GM04504 (cell line): ENCODE measurements around the gene RORB.

Experiments used
- DNase-seq: peaks from one replicate; pipeline ENCODE4 v3.0.0-alpha.2; 2012; ENCODE audit warnings: low read depth

Gene RORB

GRCh38 chr9:74719306-74719705 lies 222.2 kb downstream of the RORB start:
- DNase-seq: no peak

- DNase-seq: no peak
These were observed 224.8 kb downstream of the RORB start for GRCh38 chr9:74721696-74722660.

- no peak for DNase-seq
These were observed 227.2 kb downstream of the RORB start for GRCh38 chr9:74724317-74724716.

GRCh38 chr9:74726581-74726980 lies 229.4 kb downstream of the RORB start:
- DNase-seq: no peak

DNA sequence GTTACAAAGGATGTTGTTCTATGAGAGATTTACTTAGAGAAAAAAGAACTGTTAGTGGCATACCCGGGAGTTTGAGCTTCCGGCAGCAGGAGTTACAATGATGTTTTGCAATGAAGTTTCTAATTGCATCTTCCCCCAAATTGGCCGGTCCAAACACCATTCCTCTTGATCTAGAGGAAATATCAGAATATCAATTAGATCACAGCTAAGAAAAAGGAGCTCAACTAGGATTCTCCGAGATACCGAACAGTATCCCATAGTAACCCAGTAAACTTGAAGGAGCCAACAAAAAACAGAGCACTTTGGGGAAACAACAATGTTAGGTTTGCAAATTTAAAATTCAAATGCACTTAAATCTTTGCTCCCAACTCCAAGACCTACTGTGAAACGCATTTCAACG lies 231.0 kb downstream of the RORB start:
- no peak for DNase-seq

DNA sequence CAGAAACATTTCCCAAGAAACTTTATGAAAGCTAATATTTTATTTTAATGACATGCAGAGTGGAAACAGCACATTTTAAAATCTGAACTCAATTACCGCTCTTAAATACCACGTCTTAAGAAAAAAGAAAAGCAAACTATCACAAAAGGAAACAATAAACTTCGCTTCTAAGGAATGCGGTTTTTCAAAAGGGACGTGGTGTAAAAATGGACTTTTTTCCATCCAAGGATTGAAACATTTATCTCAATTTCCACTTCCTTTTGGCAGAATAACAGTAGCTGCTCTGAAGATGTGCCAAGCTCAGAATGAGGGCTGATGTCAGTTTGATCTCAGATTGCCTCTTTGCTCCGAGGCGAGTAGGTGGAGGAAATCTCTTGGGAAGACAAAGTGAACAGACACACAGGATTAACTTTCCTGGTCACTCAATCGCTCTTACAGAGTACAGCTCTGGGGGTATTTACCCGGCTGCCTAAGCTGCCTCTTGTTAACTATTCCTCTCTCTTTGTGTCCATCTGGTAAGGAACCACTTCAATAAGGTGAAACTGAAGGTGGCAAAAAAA lies 232.1 kb downstream of the RORB start:
- no peak for DNase-seq

- no peak for DNase-seq
These were observed 238.6 kb downstream of the RORB start for GRCh38 chr9:74735761-74736160.

- no peak for DNase-seq
These were observed 239.5 kb downstream of the RORB start for GRCh38 chr9:74736646-74737045.

DNA sequence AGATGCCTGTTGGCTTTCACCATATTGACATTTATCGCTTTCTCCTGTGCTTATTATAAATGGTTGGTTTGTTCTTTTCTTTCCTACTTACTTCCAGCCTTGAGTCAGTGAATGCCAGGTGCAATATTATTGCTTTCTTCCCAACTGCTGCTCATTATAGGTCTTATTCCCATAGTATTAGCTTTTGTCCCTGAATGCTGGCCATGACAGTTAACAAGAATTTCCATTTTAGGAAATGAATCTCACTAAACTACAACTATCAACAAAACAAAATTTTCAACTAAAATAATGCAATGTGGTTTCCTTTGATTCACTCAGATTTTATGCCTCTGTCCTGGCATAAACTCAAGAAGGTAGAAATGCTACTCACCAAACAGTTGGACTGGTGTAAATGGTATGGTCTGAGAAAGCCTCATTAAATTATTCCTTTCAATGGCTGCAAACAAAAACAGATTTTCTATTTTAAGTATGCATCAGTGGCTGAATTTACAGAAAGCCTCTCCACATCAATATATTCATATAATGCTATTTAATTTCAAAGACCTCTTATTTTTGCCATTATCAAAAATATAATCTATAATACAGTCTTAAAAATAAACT lies 245.2 kb downstream of the RORB start:
- DNase-seq: no peak
